Gastroesophageal sphincter (tissue), 4 donors: Measurements from ENCODE around the gene SPEG. TPM values are rescaled to one million over a fixed set of nuclear protein-coding genes. Genes with fewer than 3 reads are reported as not detected.

ENCODE experiments used
- ATAC-seq: fragments of 150-250 bp; one replicate; pipeline ENCODE4 v1.9.1; 2016; ENCODE audit warnings: mild to moderate bottlenecking, moderate library complexity
- H3K27ac ChIP-seq, 4 donors: fragments of 200-600 bp; sonication (generic) in 3 of 4; 1 replicate in 3 of 4; 2 replicates in 1 of 4; pipeline ENCODE4 v1.5.1; 2016 to 2019
- H3K27me3 ChIP-seq: fragments of 200-600 bp; sonication (generic); one replicate; pipeline ENCODE4 v1.5.1; 2019
- H3K36me3 ChIP-seq, 2 donors: fragments of 200-600 bp; sonication (generic); one replicate each; pipeline ENCODE4 v1.5.1; 2019; ENCODE audit warnings: control low read depth in 1 of 2
- H3K4me1 ChIP-seq, 3 donors: fragments of 200-600 bp; sonication (generic); 1 replicate in 2 of 3; 2 replicates in 1 of 3; pipeline ENCODE4 v1.5.1; 2016 to 2019; ENCODE audit warnings: control low read depth in 2 of 3
- H3K4me3 ChIP-seq, 2 donors: fragments of 200-600 bp; sonication (generic); one replicate each; pipeline ENCODE4 v1.5.1; 2019; ENCODE audit warnings: mild to moderate bottlenecking in 1 of 2, moderate library complexity in 1 of 2
- H3K9me3 ChIP-seq, 3 donors: fragments of 200-600 bp; sonication (generic); one replicate each; pipeline ENCODE4 v1.5.1; 2017 to 2019; ENCODE audit warnings: control low read depth in 2 of 3
- CTCF ChIP-seq, 4 experiments: fragments of 200-600 bp in 2 of 4; fragments of 450-650 bp in 2 of 4; sonication (generic) in 1 of 4; IDR thresholded peaks; one replicate each; pipeline ENCODE4 v1.5.1; 2017 to 2019; ENCODE audit warnings: antibody characterized with exemption in 4 of 4, mild to moderate bottlenecking in 2 of 4, moderate library complexity in 2 of 4
- EP300 ChIP-seq: sonication (generic); formaldehyde crosslinking; IDR thresholded peaks from one replicate; pipeline ENCODE4 v1.6.1; 2017; ENCODE audit warnings: antibody characterized with exemption, mild to moderate bottlenecking
- POLR2A ChIP-seq, 2 donors: fragments of 450-650 bp; IDR thresholded peaks; one replicate each; pipeline ENCODE4 v1.6.1; 2017; ENCODE audit warnings: antibody characterized with exemption in 2 of 2, mild to moderate bottlenecking in 2 of 2, moderate library complexity in 1 of 2
- POLR2AphosphoS5 ChIP-seq: sonication (generic); formaldehyde crosslinking; IDR thresholded peaks from one replicate; pipeline ENCODE4 v1.6.1; 2017; ENCODE audit warnings: antibody characterized with exemption
- WGBS, 2 donors: methylation state at CpG; one replicate each; pipeline ENCODE4 v1.1.5; 2018; ENCODE audit warnings: low coverage in 1 of 2; 5-methylcytosine and 5-hydroxymethylcytosine counted together
- total RNA-seq, 4 donors: library from RNA; depleted of rRNA; stranded (reverse); fragments of >200 nt; gene quantifications; one replicate each; pipeline ENCODE4 v1.1.0, GENCODE V29; 2016

Gene SPEG
- total RNA-seq, 4 donors from 2014 or later: 90.2 to 307 (median 214) TPM

GRCh38 chr2:219536425-219536824 is 101.8 kb downstream of the SPEG start:
- Histone ChIP-seq H3K4me3 (no peak overlapping the region), H3K9me3 (no peaks in the 10 kb centered on the region), H3K36me3 (peaks cover 0 to 29% of the 10 kb centered on the region in 2 donors), H3K4me1 (peaks cover 0 to 22% (median under 1%) of the 10 kb centered on the region in 3 donors), H3K27me3 (peaks cover 9% of the 10 kb centered on the region), H3K27ac (no peak overlapping the region)
- ATAC-seq: no peak
- TF ChIP-seq POLR2A (IDR thresholded peaks at IDR 0.05) (no peak), EP300 (no peak), CTCF (IDR thresholded peaks at IDR 0.05) (no peak), POLR2AphosphoS5 (no peak)
- 40 to 84% methylated on average over 1 to 7 of the region's 16 CpGs for WGBS, 2 donors

GRCh38 chr2:219536967-219537366 is 102.3 kb downstream of the SPEG start:
- Histone ChIP-seq H3K27ac (no peak overlapping the region), H3K4me1 (peaks cover 0 to 27% (median 6%) of the 10 kb centered on the region in 3 donors), H3K4me3 (no peak overlapping the region), H3K9me3 (no peaks in the 10 kb centered on the region), H3K27me3 (peaks cover 3% of the 10 kb centered on the region), H3K36me3 (peaks cover 0 to 29% of the 10 kb centered on the region in 2 donors)
- no CpG with 5 or more reads among the region's 9 CpGs for WGBS, 2 donors
- no peak for ATAC-seq
- TF ChIP-seq CTCF (IDR thresholded peaks at IDR 0.05) (no peak), POLR2AphosphoS5 (no peak), POLR2A (IDR thresholded peaks at IDR 0.05) (no peak), EP300 (no peak)

GRCh38 chr2:219537657-219538488 is 103.2 kb downstream of the SPEG start:
- Histone ChIP-seq H3K4me3 (no peak overlapping the region), H3K27me3 (no peaks in the 10 kb centered on the region), H3K27ac (peak overlapping the region in 2 of 4 donors; percentile 16 to 32), H3K36me3 (peaks cover 0 to 29% of the 10 kb centered on the region in 2 donors), H3K9me3 (no peaks in the 10 kb centered on the region), H3K4me1 (peaks cover 0 to 36% (median 6%) of the 10 kb centered on the region in 3 donors)
- TF ChIP-seq POLR2AphosphoS5: no peak
- no peak for TF ChIP-seq EP300
- no peak for TF ChIP-seq POLR2A (IDR thresholded peaks at IDR 0.05)
- no peak for ATAC-seq
- WGBS, 2 donors: 12 to 60% methylated on average over 1 to 2 of the region's 15 CpGs

GRCh38 chr2:219538504-219538951 is 103.9 kb downstream of the SPEG start:
- Histone ChIP-seq H3K27ac (peak overlapping the region in 2 of 4 donors; percentile 16 to 32), H3K4me3 (no peak overlapping the region), H3K27me3 (no peaks in the 10 kb centered on the region), H3K36me3 (peaks cover 0 to 29% of the 10 kb centered on the region in 2 donors), H3K4me1 (peaks cover 0 to 43% (median 6%) of the 10 kb centered on the region in 3 donors), H3K9me3 (no peaks in the 10 kb centered on the region)
- 27 to 45% methylated on average over 2 to 5 of the region's 6 CpGs for WGBS, 2 donors
- ATAC-seq: no peak
- TF ChIP-seq POLR2AphosphoS5: no peak
- no peak for TF ChIP-seq CTCF (IDR thresholded peaks at IDR 0.05)
- TF ChIP-seq EP300: no peak
- no peak for TF ChIP-seq POLR2A (IDR thresholded peaks at IDR 0.05)

GRCh38 chr2:219538956-219539788 is 104.5 kb downstream of the SPEG start:
- Histone ChIP-seq H3K9me3 (no peaks in the 10 kb centered on the region), H3K4me3 (no peak overlapping the region), H3K27ac (no peak overlapping the region), H3K27me3 (no peaks in the 10 kb centered on the region), H3K4me1 (peaks cover 0 to 47% (median 8%) of the 10 kb centered on the region in 3 donors), H3K36me3 (peaks cover 0 to 29% of the 10 kb centered on the region in 2 donors)
- no peak for TF ChIP-seq EP300
- no peak for TF ChIP-seq POLR2AphosphoS5
- TF ChIP-seq CTCF (IDR thresholded peaks at IDR 0.05): no peak
- 60% methylated on average over 2 of the region's 32 CpGs; no CpG with 5 or more reads in 1 of the 2 donors for WGBS, 2 donors
- no peak for ATAC-seq
